Liver (tissue), 9 donors: ENCODE results near the gene FAM83B. TPM values are rescaled to one million over a fixed set of nuclear protein-coding genes. Genes with fewer than 3 reads are reported as not detected.

Experiments used
- DNase-seq: peaks from one replicate; pipeline ENCODE4 v3.0.0-alpha.2; 2017; ENCODE audit warnings: low spot score
- H3K27ac ChIP-seq, 2 donors: one replicate each; pipeline ENCODE4 v1.7.0; 2013; ENCODE audit warnings: inconsistent platforms in 2 of 2, low read length in 2 of 2, control low read depth in 1 of 2, low read depth in 1 of 2, mild to moderate bottlenecking in 1 of 2
- H3K27me3 ChIP-seq, 4 donors: one replicate each; pipeline versions ENCODE4 v1.6.1 to v1.7.0; 2013; ENCODE audit warnings: low read length in 3 of 4, inconsistent platforms in 1 of 4, mild to moderate bottlenecking in 1 of 4, moderate library complexity in 1 of 4; ENCODE audit not compliant: control insufficient read depth in 4 of 4, insufficient read depth in 4 of 4
- H3K36me3 ChIP-seq, 4 donors: one replicate each; pipeline versions ENCODE4 v1.6.1 to v1.7.0; 2013; ENCODE audit warnings: low read length in 3 of 4, mild to moderate bottlenecking in 3 of 4, low read depth in 1 of 4, moderate library complexity in 1 of 4; ENCODE audit not compliant: control insufficient read depth in 4 of 4, insufficient read depth in 3 of 4
- H3K4me1 ChIP-seq, 4 donors: one replicate each; pipeline versions ENCODE4 v1.6.1 to v1.7.0; 2013; ENCODE audit warnings: low read length in 3 of 4, mild to moderate bottlenecking in 3 of 4, moderate library complexity in 1 of 4; ENCODE audit not compliant: control insufficient read depth in 4 of 4, insufficient read depth in 4 of 4
- H3K4me3 ChIP-seq, 3 donors: one replicate each; pipeline versions ENCODE4 v1.6.1 to v1.7.0; 2013; ENCODE audit warnings: low read length in 3 of 3, control low read depth in 1 of 3, low read depth in 1 of 3, mild to moderate bottlenecking in 1 of 3
- H3K9ac ChIP-seq, 2 donors: one replicate each; pipeline ENCODE4 v1.7.0; 2013; ENCODE audit warnings: low read length in 2 of 2, mild to moderate bottlenecking in 2 of 2, moderate library complexity in 2 of 2, control low read depth in 1 of 2, low read depth in 1 of 2
- H3K9me3 ChIP-seq, 4 donors: one replicate each; pipeline versions ENCODE4 v1.6.1 to v1.7.0; 2013; ENCODE audit warnings: low read length in 3 of 4; ENCODE audit not compliant: control insufficient read depth in 4 of 4
- FOXA1 ChIP-seq: IDR thresholded peaks from 2 replicates; pipeline ENCODE4 v1.6.1; 2016; ENCODE audit warnings: antibody characterized with exemption
- GABPA ChIP-seq, 2 donors: IDR thresholded peaks in 1 of 2; conservative IDR thresholded peaks in 1 of 2; 2 replicates each; pipeline ENCODE4 v1.6.1; 2016; ENCODE audit warnings: antibody characterized with exemption in 2 of 2, mild to moderate bottlenecking in 1 of 2, moderate library complexity in 1 of 2
- HNF4A ChIP-seq, 2 donors: conservative IDR thresholded peaks; 2 replicates each; pipeline ENCODE4 v1.6.1; 2016; ENCODE audit warnings: antibody characterized with exemption in 2 of 2, mild to moderate bottlenecking in 2 of 2
- HNF4G ChIP-seq: IDR thresholded peaks from 2 replicates; pipeline ENCODE4 v1.6.1; 2016; ENCODE audit warnings: antibody characterized with exemption
- JUND ChIP-seq, 2 donors: IDR thresholded peaks; 2 replicates each; pipeline ENCODE4 v1.6.1; 2016; ENCODE audit warnings: antibody characterized with exemption in 2 of 2
- MAX ChIP-seq: IDR thresholded peaks from 2 replicates; pipeline ENCODE4 v1.6.1; 2016; ENCODE audit warnings: antibody characterized with exemption
- NR2F2 ChIP-seq: IDR thresholded peaks from 2 replicates; pipeline ENCODE4 v1.6.1; 2016; ENCODE audit warnings: antibody characterized with exemption
- RAD21 ChIP-seq, 2 donors: IDR thresholded peaks; 2 replicates each; pipeline ENCODE4 v1.6.1; 2016; ENCODE audit warnings: antibody characterized with exemption in 2 of 2, mild to moderate bottlenecking in 2 of 2
- REST ChIP-seq: IDR thresholded peaks from 2 replicates; pipeline ENCODE4 v1.6.1; 2016; ENCODE audit warnings: antibody characterized with exemption, mild to moderate bottlenecking
- RXRA ChIP-seq, 2 donors: IDR thresholded peaks; 2 replicates each; pipeline ENCODE4 v1.6.1; 2017 to 2018; ENCODE audit warnings: antibody characterized with exemption in 2 of 2, mild to moderate bottlenecking in 1 of 2
- SP1 ChIP-seq: IDR thresholded peaks from 2 replicates; pipeline ENCODE4 v1.6.1; 2018; ENCODE audit warnings: antibody characterized with exemption, mild to moderate bottlenecking
- TAF1 ChIP-seq: conservative IDR thresholded peaks from 2 replicates; pipeline ENCODE4 v1.6.1; 2016; ENCODE audit warnings: antibody characterized with exemption, mild to moderate bottlenecking
- WGBS: extraction: QIAGEN DNeasy Blood & Tissue Kit; methylation state at CpG from one replicate; pipeline ENCODE4 v1.1.7; 2013; 5-methylcytosine and 5-hydroxymethylcytosine counted together
- polyA plus RNA-seq, 2 donors: library from polyadenylated mRNA; stranded (reverse) in 1 of 2; unstranded in 1 of 2; fragments of 200-250 nt in 1 of 2; fragments of >200 nt in 1 of 2; fragmentation: Nextera tagmentation in 1 of 2; extraction: Ambion mirVana in 1 of 2; gene quantifications; one replicate each; pipeline versions ENCODE4 v1.2.1 to v1.2.3, GENCODE V29; 2013 to 2015
- total RNA-seq, 2 donors: library from RNA; depleted of rRNA; stranded (reverse); fragments of >200 nt; gene quantifications; one replicate each; pipeline ENCODE4 v1.2.3, GENCODE V29; 2014
- TF ChIP-seq, protein P1 (sequence below): IDR thresholded peaks from 2 replicates; pipeline ENCODE4 v1.6.1; 2016; ENCODE audit warnings: antibody characterized with exemption
- TF ChIP-seq, protein P2 (sequence below): IDR thresholded peaks from 2 replicates; pipeline ENCODE4 v1.6.1; 2016; ENCODE audit warnings: antibody characterized with exemption
- TF ChIP-seq, protein P3 (sequence below): fragments of 150-350 bp; IDR thresholded peaks from 2 replicates; pipeline ENCODE4 v1.5.1; 2017; ENCODE audit warnings: improper control_type of control experiment, low read depth, low read length; ENCODE audit not compliant: missing input control
- donor health status: healthy.
- donor health status: healthy.
- donor health status: healthy.
- donor health status: healthy.
- donor health status: healthy.

The FAM83B gene
- total and polyA plus RNA-seq, 4 donors, result 0.07 to 0.50 (median 0.16) TPM

- H3K4me1 ChIP-seq, result no peaks in the 10 kb centered on the region
- DNase-seq, result no peak
- 87% methylated on average over 5 of the region's 5 CpGs for WGBS
These were observed 89.2 kb downstream of the FAM83B start for GRCh38 chr6:54935739-54936138.

DNA sequence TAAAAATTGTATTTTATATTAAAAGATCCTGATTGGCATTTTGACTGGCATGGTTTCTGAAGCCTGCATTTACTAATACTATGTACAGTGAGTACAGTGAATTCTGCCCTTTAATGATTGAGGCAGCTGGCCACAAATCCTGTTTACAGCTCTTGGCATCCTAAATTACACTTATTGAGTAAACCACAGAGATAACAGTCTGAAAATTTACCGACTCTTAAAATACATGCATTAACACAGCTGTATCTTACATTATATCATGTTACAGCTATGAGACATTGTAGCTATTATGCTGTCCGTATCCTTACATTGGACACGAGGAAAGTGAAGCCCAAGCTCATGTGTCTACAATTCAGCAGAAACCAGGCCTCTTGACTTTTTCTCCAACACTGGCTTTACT lies 90.8 kb downstream of the FAM83B start:
- Histone ChIP-seq H3K36me3 (no peaks in the 10 kb centered on the region), H3K27ac (no peak overlapping the region), H3K27me3 (no peaks in the 10 kb centered on the region), H3K9ac (no peak overlapping the region), H3K4me3 (no peak overlapping the region), H3K9me3 (peaks cover 0 to 7% (median 3%) of the 10 kb centered on the region in 4 donors), H3K4me1 (no peaks in the 10 kb centered on the region)
- WGBS, result 81% methylated on average over 3 of the region's 3 CpGs
- TF ChIP-seq, protein P1, sequence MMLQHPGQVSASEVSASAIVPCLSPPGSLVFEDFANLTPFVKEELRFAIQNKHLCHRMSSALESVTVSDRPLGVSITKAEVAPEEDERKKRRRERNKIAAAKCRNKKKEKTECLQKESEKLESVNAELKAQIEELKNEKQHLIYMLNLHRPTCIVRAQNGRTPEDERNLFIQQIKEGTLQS, result no peak
- TF ChIP-seq SP1 (no peak), JUND (IDR thresholded peaks at IDR 0.05) (no peak), HNF4A (conservative IDR thresholded peaks at IDR 0.05) (no peak), RXRA (IDR thresholded peaks at IDR 0.05) (no peak), HNF4G (no peak)
- TF ChIP-seq, protein P2, sequence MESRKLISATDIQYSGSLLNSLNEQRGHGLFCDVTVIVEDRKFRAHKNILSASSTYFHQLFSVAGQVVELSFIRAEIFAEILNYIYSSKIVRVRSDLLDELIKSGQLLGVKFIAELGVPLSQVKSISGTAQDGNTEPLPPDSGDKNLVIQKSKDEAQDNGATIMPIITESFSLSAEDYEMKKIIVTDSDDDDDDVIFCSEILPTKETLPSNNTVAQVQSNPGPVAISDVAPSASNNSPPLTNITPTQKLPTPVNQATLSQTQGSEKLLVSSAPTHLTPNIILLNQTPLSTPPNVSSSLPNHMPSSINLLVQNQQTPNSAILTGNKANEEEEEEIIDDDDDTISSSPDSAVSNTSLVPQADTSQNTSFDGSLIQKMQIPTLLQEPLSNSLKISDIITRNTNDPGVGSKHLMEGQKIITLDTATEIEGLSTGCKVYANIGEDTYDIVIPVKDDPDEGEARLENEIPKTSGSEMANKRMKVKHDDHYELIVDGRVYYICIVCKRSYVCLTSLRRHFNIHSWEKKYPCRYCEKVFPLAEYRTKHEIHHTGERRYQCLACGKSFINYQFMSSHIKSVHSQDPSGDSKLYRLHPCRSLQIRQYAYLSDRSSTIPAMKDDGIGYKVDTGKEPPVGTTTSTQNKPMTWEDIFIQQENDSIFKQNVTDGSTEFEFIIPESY, result no peak
- TF ChIP-seq, protein P3, sequence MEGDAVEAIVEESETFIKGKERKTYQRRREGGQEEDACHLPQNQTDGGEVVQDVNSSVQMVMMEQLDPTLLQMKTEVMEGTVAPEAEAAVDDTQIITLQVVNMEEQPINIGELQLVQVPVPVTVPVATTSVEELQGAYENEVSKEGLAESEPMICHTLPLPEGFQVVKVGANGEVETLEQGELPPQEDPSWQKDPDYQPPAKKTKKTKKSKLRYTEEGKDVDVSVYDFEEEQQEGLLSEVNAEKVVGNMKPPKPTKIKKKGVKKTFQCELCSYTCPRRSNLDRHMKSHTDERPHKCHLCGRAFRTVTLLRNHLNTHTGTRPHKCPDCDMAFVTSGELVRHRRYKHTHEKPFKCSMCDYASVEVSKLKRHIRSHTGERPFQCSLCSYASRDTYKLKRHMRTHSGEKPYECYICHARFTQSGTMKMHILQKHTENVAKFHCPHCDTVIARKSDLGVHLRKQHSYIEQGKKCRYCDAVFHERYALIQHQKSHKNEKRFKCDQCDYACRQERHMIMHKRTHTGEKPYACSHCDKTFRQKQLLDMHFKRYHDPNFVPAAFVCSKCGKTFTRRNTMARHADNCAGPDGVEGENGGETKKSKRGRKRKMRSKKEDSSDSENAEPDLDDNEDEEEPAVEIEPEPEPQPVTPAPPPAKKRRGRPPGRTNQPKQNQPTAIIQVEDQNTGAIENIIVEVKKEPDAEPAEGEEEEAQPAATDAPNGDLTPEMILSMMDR, result no peak
- no peak for DNase-seq

More at GRCh38 chr6:54935739-54936138, 89.2 kb downstream of the FAM83B start:
- H3K9me3 ChIP-seq, result peaks cover 0 to 10% (median 3%) of the 10 kb centered on the region in 4 donors
- no peaks in the 10 kb centered on the region for H3K27me3 ChIP-seq
- H3K4me3 ChIP-seq, result no peak overlapping the region
- H3K27ac ChIP-seq, result no peak overlapping the region
- no peak overlapping the region for H3K9ac ChIP-seq
- H3K36me3 ChIP-seq, result no peaks in the 10 kb centered on the region
- TF ChIP-seq HNF4A (conservative IDR thresholded peaks at IDR 0.05) (no peak), MAX (no peak), NR2F2 (no peak), RXRA (IDR thresholded peaks at IDR 0.05) (no peak)

DNA sequence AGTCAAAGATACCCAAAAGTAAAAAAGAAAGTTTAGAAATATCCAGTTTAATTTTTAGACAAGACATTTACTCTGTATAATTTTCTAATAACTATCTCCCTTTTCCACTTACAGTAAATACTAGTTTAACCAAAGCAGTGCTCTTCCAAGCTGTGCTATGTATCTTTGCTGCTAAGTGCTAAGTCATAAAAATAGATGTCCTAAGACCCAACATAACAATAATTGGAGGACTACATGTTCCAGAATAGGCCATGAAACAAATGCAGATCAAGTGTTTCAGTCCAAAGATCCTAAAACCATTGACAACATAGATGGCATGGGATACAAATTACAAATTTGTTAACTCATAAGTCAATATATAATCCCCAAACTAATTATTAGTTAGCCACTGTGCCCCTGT lies 111.1 kb downstream of the FAM83B start:
- DNase-seq, result no peak
- no peaks in the 10 kb centered on the region for H3K36me3 ChIP-seq
- no peak overlapping the region for H3K27ac ChIP-seq
- no peak overlapping the region for H3K9ac ChIP-seq
- no peak overlapping the region for H3K4me3 ChIP-seq
- H3K27me3 ChIP-seq, result peaks cover 0 to 4% (median 0%) of the 10 kb centered on the region in 4 donors
- no peaks in the 10 kb centered on the region for H3K4me1 ChIP-seq
- H3K9me3 ChIP-seq, result no peaks in the 10 kb centered on the region
- TF ChIP-seq JUND (IDR thresholded peaks at IDR 0.05), result no peak
- no peak for TF ChIP-seq RAD21 (IDR thresholded peaks at IDR 0.05)
- no peak for TF ChIP-seq GABPA (IDR thresholded peaks at IDR 0.05 in 1 of 2, conservative IDR thresholded peaks at IDR 0.05 in 1 of 2)
- no peak for TF ChIP-seq TAF1
- TF ChIP-seq HNF4G, result no peak
- TF ChIP-seq FOXA1, result no peak
- TF ChIP-seq, protein P2, result no peak
- TF ChIP-seq REST, result no peak
- TF ChIP-seq, protein P3, result no peak
